ENCODE measurements around the gene ZNF318. TPM values are rescaled to one million over a fixed set of nuclear protein-coding genes. Genes with fewer than 3 reads are reported as not detected.

ZNF318 gene
- total RNA-seq, 1 experiment from 2014 or later, result 24.3 TPM

- TF ChIP-seq, protein P1, sequence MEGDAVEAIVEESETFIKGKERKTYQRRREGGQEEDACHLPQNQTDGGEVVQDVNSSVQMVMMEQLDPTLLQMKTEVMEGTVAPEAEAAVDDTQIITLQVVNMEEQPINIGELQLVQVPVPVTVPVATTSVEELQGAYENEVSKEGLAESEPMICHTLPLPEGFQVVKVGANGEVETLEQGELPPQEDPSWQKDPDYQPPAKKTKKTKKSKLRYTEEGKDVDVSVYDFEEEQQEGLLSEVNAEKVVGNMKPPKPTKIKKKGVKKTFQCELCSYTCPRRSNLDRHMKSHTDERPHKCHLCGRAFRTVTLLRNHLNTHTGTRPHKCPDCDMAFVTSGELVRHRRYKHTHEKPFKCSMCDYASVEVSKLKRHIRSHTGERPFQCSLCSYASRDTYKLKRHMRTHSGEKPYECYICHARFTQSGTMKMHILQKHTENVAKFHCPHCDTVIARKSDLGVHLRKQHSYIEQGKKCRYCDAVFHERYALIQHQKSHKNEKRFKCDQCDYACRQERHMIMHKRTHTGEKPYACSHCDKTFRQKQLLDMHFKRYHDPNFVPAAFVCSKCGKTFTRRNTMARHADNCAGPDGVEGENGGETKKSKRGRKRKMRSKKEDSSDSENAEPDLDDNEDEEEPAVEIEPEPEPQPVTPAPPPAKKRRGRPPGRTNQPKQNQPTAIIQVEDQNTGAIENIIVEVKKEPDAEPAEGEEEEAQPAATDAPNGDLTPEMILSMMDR (IDR thresholded peaks at IDR 0.05), result no peak
- no peak for TF ChIP-seq PREB (CRISPR knock-in tag; IDR thresholded peaks at IDR 0.05; ENCODE audit: borderline replicate concordance)
- Mint-ChIP-seq H3K9me3 (no peaks in the 10 kb centered on the region), H3K27me3 (ENCODE audit: low read depth) (peaks cover 1% of the 10 kb centered on the region; the same call in 1 of the 2 replicates), H3K36me3 (no peaks in the 10 kb centered on the region), H3K4me1 (peaks cover 16% of the 10 kb centered on the region), H3K4me3 (no peak overlapping the region), H3K27ac (no peak overlapping the region)
- no peak for ATAC-seq
- ChIA-PET CTCF (no interaction called here), POLR2A (no interaction called here)
- no peak for DNase-seq (ENCODE audit: low spot score)
Measured at GRCh38 chr6:43399932-43400487, 30.6 kb upstream of the ZNF318 start.

DNA sequence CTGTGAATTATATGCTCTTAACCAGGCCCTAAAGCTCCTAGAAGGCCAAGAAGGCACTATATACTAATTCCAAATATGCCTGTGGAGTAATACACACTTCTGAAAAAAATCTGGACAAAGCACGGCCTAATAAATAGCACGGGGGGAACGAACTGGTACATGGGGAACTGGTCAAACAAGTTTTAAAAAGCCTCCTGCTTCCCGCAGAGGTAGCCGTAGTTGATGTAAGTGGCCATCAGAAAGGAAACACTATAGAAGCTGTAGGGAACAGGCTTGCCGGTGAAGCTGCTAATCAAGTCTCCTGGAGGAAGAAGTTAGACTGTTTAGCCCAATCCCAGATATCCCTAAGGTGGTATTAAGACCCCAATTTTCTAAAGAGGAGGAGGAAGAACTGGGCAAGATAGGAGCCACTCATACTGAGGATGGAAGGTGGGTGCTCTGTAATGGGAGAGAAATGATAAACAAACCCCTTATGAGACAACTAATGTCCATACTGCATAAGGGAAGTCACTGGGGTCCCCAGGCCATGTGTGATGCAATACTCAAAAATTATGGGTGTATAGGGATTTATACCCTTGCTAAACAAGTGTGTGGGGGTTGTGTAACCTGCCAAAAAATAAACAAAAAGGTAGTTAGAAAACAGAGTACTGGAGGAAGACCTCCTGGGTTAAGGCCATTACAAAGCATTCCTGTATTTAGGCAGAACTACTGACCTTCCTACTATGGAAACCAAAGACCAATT, 27.1 kb upstream of the ZNF318 start:
- POLR2A ChIA-PET, result no interaction called here
- no peak for DNase-seq (ENCODE audit: low spot score)

More for the DNA sequence above, 27.1 kb upstream of the ZNF318 start:
- ATAC-seq, result peak; percentile 59; the same call in 1 of the 2 replicates
- CTCF ChIA-PET, result interaction anchor here (0.6 to 2.7 kb wide), 8 partner anchors 10 to 114 kb away, joined by 3 to 12 read pairs (median 6); partner anchors contain the start of genes DLK2 and LRRC73
- TF ChIP-seq ZNF396 (CRISPR knock-in tag; IDR thresholded peaks at IDR 0.05; ENCODE audit: borderline replicate concordance), result no peak
- TF ChIP-seq, protein P2, sequence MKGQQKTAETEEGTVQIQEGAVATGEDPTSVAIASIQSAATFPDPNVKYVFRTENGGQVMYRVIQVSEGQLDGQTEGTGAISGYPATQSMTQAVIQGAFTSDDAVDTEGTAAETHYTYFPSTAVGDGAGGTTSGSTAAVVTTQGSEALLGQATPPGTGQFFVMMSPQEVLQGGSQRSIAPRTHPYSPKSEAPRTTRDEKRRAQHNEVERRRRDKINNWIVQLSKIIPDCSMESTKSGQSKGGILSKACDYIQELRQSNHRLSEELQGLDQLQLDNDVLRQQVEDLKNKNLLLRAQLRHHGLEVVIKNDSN (CRISPR knock-in tag; IDR thresholded peaks at IDR 0.05), result no peak
- TF ChIP-seq NFE2L1 (CRISPR knock-in tag; IDR thresholded peaks at IDR 0.05), result no peak
- TF ChIP-seq, protein P3, sequence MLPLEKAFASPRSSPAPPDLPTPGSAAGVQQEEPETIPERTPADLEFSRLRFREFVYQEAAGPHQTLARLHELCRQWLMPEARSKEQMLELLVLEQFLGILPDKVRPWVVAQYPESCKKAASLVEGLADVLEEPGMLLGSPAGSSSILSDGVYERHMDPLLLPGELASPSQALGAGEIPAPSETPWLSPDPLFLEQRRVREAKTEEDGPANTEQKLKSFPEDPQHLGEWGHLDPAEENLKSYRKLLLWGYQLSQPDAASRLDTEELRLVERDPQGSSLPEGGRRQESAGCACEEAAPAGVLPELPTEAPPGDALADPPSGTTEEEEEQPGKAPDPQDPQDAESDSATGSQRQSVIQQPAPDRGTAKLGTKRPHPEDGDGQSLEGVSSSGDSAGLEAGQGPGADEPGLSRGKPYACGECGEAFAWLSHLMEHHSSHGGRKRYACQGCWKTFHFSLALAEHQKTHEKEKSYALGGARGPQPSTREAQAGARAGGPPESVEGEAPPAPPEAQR (CRISPR knock-in tag; IDR thresholded peaks at IDR 0.05), result no peak
- TF ChIP-seq SMAD4 (CRISPR knock-in tag; IDR thresholded peaks at IDR 0.05), result no peak
- no peak for TF ChIP-seq TP53 (CRISPR knock-in tag; IDR thresholded peaks at IDR 0.05)
- TF ChIP-seq NR2C2 (CRISPR knock-in tag; IDR thresholded peaks at IDR 0.05), result no peak
- no peak for TF ChIP-seq ZNF138 (CRISPR knock-in tag; conservative IDR thresholded peaks at IDR 0.05)
- TF ChIP-seq ATF6 (CRISPR knock-in tag; IDR thresholded peaks at IDR 0.05), result no peak
- no peak for TF ChIP-seq ELF4 (CRISPR knock-in tag; IDR thresholded peaks at IDR 0.05; ENCODE audit: low read depth)
- no peak for TF ChIP-seq ATF3 (CRISPR knock-in tag; conservative IDR thresholded peaks at IDR 0.05)
- TF ChIP-seq ZBTB21 (CRISPR knock-in tag; IDR thresholded peaks at IDR 0.05; ENCODE audit: borderline replicate concordance), result no peak
- Mint-ChIP-seq H3K9me3 (no peaks in the 10 kb centered on the region), H3K4me3 (no peak overlapping the region), H3K4me1 (peaks cover 29% of the 10 kb centered on the region), H3K36me3 (no peaks in the 10 kb centered on the region), H3K27me3 (ENCODE audit: low read depth) (no peaks in the 10 kb centered on the region; the same call in 1 of the 2 replicates), H3K27ac (peak overlapping the region; percentile 38; the same call in 1 of the 2 replicates)

Measured in WTC11 (cell line).